Kidney capillary endothelial cell (primary cell): ENCODE results near the gene SENP5.
"Not testable (repeated sequence)": the region's sequence is repeated elsewhere in the genome, so short reads cannot be mapped to it uniquely, and the experiment has no call there.

Experiments
- DNase-seq: peaks from one replicate; pipeline ENCODE4 v3.0.0-alpha.2; 2018; ENCODE audit warnings: low spot score

SENP5 gene

GRCh38 chr3:196942915-196943277, 75.2 kb downstream of the SENP5 start:
- peak; percentile 29 for DNase-seq

DNA sequence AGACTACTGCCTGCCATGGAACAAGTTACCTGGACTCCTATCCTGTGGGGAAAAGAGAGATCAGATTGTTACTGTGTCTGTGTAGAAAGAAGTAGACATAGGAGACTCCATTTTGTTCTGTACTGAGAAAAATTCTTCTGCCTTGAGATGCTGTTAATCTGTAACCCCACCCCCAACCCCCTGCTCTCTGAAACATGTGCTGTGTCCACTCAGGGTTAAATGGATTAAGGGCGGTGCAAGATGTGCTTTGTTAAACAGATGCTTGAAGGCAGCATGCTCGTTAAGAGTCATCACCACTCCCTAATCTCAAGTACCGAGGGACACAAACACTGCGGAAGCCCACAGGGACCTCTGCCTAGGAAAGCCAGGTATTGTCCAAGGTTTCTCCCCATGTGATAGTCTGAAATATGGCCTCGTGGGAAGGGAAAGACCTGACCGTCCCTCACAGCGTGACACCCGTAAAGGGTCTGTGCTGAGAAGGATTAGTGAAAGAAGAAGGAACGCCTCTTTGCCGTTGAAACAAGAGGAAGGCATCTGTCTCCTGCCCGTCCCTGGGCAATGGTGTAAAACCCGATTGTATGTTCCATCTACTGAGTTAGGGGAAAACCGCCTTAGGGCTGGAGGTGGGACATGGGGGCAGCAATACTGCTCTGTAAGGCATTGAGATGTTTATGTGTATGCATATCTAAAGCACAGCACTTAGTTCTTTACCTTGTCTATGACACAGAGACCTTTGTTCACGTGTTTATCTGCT, 76.5 kb downstream of the SENP5 start:
- not testable (repeated sequence) for DNase-seq

- DNase-seq, result no peak
Measured at GRCh38 chr3:196947136-196947859, 79.6 kb downstream of the SENP5 start.

- no peak for DNase-seq
Measured at GRCh38 chr3:196947860-196948441, 80.2 kb downstream of the SENP5 start.

- DNase-seq, result no peak
Measured at GRCh38 chr3:196948442-196949284, 80.9 kb downstream of the SENP5 start.

GRCh38 chr3:196949285-196949619, 81.5 kb downstream of the SENP5 start:
- no peak for DNase-seq

GRCh38 chr3:196949750-196950149, 82.0 kb downstream of the SENP5 start:
- no peak for DNase-seq

DNA sequence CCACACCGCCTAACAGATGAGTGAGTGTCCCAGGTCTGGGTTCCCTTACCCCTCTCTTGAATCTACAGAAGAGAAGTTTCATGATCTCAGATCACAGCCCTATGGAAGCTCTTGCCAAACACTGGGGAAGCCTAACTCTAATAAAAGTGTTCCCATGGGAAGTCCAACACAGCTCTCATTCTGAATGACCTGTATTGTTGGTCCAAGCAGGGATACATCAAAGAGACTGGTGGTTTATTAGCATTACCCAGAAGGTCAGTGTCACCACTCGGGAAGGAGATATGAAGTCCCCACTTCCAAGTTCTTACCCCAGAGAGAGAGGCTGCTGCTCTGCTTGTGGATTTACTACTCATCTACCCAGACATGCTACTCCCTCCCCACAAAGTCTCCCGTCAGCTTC, 83.7 kb downstream of the SENP5 start:
- DNase-seq, result no peak

- DNase-seq, result no peak
Measured at GRCh38 chr3:196954832-196955231, 87.1 kb downstream of the SENP5 start.

GRCh38 chr3:196962108-196962929, 94.6 kb downstream of the SENP5 start:
- DNase-seq, result no peak

DNA sequence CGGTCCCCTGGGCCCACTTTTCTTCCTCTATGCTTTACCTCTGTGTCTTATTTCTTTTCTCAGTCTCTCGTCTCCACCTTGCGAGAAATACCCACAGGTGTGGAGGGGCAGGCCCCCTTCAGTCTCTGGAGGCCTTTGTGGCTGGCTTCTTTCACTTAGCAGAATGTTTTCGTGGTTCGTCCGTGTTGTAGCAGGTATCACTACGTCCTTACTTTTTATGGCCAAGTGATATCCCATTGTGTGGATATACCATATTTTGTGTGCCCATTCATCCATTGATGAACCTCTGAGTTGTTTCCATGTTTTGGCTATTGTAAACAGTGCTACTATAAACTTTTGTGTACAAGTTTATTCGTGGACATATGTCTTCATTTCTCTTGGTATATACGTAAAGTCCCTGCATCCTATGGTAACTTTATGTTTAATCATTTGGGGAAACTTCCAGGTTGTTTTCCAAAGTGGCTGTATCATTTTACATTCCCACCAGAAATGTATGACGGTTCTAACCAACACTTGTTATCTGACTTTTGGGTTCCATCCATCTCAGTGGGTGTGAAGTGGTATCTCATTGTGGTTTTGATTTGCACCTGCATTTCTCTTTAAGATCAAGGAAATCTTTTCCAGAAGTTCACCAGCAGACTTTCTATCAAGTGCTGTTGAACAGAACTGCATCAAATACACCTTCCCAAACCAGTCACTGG, 95.4 kb downstream of the SENP5 start:
- no peak for DNase-seq

GRCh38 chr3:196963631-196963953, 95.9 kb downstream of the SENP5 start:
- no peak for DNase-seq

DNA sequence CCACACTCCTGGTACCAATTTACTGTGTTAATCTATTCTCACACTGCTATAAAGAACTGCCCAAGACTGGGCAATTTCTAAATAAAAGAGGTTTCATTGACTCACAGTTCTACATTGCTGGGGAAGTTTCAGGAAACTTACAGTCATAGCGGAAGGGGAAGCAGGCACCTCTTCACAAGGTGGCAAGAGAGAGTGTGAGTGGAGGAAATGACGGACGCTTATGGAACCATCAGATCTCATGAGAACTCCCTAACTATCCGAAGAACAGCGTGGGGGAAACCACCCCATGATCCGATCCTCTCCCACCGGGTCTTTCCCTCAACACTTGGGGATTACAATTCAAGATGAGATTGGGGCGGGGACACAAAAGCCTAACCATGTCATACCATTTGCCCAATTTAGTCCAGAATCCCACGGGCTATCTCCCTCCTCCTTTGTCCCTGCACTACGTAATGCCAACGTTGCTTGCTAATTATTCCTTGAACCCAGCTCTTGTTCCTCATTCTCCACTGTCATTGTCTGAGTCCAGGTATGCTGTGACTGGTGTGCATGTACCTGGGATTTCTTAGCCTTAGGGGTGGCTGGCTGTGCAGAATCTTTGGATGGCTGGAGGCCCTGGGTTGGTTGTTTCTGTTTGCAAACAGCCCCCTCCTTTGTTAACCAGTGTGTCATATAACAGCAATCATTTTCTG, 97.5 kb downstream of the SENP5 start:
- DNase-seq, result no peak

DNA sequence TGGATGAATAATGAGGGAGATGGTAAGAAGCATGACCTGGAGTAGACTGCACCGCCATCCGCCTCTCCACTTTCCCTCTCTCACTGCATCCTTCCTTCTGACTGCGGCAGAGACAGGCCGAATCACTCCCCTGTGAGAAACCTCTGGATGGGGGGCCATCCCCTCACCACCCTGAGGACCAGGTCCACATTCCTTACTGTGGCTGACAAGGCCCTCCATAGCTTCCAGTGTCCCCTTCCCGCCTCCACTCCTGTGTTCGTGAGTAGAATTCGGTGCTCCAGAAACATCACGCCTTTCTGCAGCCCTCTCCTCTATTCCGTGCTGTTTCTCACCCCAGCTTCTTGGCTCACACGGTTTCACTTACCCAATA, 98.1 kb downstream of the SENP5 start:
- DNase-seq, result no peak

DNA sequence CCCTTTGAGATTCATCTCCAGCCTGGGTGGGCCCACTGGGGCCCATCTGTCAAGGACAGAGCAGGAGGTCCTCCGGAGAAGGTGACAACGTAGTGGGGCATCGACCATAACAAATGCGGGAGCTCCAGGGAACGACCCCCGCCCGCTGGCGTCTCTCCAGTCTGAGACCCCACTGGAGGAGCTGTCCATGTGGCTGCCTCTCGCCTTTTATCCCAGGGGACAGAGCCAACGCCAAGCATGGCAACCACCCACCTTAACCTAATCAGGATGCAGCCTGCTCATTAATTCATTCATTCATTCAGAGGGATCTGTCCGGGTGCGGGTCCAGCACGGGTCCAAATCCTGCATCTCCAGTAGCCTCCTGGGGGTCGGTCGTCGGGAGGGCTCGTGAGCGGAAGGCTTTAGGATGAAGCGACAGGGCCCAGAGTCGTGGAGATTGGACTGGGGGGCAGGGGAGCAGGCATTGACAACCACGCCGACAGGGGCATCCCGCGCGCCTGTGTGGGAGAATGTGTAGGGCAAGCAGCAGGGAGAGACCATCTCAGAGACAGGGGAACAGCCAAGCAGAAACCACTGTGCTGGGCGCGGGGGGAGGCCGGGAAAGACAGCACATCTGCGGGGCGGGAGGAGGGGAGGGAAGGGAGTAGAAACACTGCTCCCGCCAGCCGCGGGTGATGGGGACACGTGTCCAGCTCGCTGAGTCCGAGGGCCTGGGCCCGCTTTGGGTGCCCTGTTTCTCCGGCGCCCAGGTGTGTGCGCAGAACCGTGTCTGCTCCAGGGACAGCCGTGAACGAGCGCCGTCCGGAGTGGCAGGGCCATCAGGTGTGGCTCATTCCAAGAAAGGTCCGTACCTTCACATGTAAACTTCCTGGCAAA, 99.0 kb downstream of the SENP5 start:
- DNase-seq, result no peak

GRCh38 chr3:196967412-196968232, 99.9 kb downstream of the SENP5 start:
- DNase-seq, result no peak

DNA sequence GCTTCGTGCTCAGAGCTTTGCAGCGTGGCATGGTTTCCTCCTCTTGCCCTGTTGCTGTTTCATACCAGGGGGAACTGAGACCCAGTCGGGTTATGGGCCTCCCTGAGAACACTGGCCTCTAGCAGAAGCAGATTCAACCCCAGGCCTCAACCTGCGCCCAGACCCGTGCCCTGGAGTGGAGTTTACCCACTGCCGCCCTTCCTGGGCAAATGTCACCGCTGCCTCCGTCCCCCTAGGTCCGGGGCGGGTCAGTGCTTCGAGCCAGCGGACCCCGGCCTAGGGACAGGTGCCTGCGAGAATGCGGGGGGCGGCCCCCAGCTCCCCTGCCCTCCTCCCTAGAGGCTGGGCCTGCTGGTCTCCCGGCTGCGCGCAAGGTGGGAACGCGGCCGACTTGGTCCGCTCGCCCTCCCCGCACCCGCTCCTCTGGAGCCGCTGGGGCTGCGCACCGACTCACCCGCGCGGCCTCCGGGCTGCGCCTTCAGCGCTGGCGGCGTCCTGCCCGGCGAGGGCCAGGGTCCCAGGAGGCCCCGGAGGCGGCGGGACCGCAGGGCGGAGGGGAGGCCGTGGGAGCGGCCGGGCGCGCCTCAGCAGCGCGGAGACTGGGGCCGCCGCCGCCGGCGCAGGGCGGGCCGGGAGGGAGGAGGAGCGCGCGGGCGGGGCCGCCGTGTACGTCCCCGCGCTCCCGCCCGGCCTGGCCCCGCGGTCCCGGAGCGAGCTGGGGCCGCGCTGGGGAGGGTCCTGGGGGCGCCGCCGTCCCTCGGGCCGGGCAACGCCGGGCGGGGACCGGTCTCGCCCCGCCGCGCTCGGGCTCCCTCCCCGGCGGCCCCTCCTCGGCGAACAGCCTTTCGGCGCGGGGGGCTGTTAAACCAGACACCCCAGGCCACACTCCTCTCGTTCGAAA, 100.8 kb downstream of the SENP5 start, which contains the start of gene PIGZ:
PIGZ (minus strand) TSS at position 601 of the 901 bp plus-strand sequence. CDS start 16,802 bp downstream, outside the sequence.
- no peak for DNase-seq
